HG02610 (cell line): ENCODE data around the gene FCAMR.
"Not testable (repeated sequence)": the region's sequence is repeated elsewhere in the genome, so short reads cannot be mapped to it uniquely, and the experiment has no call there.

Source experiments
- ATAC-seq: cut with Tn5 transposase; IDR thresholded peaks from one replicate; pipeline ENCODE4 v1.9.1; 2021; ENCODE audit warnings: mild to moderate bottlenecking, moderate library complexity; ENCODE audit not compliant: unreplicated experiment

FCAMR gene

DNA sequence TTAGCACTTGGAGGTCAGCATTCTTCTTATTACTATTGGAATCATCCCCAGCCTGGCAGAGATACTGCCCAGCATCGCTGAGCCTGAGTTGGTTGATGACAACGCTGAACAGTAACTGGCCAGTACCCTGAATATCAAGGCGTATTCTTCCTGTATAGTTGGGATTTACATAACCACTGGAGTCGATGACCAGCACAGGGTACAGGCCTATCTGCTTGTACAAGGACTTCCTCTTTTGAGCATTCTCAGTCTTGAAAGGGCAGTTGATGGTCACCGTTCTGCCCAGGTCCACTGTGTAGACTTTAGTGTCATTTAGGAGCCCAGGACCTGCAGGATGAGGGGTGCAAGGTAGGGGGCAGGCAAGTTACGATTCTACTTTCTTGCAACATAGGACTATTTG lies 32.8 kb downstream of the FCAMR start:
- ATAC-seq: no peak

DNA sequence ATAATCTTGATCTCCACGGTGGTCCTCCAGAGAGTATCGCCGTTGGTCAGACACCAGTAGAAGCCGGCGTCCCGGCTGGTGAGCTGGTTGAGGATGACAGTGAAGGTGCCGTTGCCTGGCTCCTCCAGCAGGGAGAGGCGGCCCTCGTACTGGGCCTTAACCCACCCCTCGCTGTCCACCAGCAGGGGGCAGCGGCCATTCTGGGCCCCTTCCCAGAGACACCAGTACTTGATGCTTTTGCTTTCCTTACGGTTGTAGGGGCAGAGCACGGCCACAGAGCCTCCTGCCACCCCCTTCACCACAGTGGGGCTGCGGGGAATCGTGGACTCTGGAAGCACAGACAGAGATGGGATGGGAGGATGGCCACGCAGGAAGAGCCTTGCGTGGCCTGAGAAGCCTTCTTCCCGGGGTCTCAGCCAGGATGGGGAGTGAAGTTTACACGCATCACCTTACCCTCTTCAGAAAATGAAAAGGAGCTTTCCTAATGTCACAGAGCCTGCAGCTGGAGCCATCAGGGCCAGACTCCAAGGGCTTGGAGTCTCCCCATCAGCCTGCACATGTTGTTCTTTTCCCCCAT lies 34.7 kb downstream of the FCAMR start:
- no peak for ATAC-seq

- ATAC-seq: no peak
These were observed 36.8 kb downstream of the FCAMR start for GRCh38 chr1:206933333-206933945.

- ATAC-seq: no peak
These were observed 38.1 kb downstream of the FCAMR start for GRCh38 chr1:206932177-206932576.

DNA sequence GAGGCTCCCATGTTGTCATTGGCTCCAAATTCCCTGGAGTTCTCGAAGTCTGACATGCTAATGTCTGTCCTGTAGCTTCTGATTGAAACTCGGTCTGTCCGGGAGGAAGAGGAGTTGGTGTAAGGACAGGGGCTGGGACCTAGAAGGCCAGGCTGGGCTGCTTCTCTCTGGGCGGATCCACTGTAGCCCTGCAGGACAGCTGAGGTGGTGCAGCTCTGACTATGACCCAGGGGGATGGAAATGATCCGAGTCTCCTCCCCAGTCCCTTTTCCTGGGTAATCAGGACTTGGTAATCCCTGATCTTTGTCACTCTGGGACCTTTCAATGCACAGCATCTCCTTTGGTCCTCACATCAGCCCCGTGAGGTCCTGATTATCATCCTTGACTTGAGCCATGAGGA lies 38.6 kb downstream of the FCAMR start:
- ATAC-seq: no peak

- peak; percentile 79 for ATAC-seq
These were observed 40.0 kb downstream of the FCAMR start for GRCh38 chr1:206930210-206930798.

GRCh38 chr1:206929524-206929923 lies 40.7 kb downstream of the FCAMR start:
- ATAC-seq: no peak

DNA sequence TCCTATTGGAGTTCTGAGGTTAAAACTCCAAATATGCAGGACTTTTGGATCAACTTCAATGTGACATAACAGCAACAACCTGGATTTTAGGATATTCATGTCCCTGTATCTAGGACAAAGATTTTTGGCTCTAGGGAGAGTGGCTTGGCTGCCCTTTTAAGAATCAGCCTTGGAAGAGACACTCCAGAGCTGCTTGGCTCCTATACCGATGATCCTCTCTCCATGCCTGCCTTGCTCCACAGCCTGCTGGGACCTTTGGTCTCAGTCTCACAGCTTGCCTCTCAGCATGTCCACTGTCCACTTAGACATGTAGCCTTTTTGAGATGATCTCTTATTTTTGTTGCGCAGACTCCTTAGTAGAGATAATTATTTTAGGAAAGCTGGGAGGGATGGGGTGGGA lies 44.0 kb downstream of the FCAMR start:
- ATAC-seq: no peak

GRCh38 chr1:206925106-206925736 lies 45.0 kb downstream of the FCAMR start:
- peak; percentile 49 for ATAC-seq

DNA sequence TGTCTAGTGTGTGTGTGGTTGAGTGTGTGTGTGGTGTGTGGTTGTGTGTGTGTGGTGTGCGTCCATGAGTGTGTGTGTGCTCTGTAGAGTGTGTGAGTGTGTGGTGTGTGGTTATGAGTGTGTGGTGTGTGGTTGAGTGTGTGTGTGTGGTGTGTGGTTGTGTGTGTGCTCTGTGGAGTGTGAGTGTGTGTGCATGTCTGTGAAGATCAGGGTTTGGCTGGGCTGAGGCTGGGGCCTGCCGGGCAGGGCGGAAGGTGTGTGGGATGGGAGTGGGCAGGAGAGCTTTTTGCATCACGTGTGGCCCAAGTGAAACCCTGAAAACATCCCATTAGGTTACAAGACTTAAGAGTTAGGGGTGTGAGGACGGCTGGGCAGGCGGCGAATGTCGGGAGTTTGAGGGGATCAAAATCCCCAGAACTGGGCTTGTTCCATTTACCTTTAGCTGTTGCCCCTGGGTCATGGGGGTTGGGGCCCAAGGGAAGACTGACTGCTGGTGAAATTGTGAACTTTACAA lies 45.6 kb downstream of the FCAMR start:
- peak; percentile 26 for ATAC-seq

GRCh38 chr1:206923961-206924557 lies 46.2 kb downstream of the FCAMR start:
- not testable (repeated sequence) for ATAC-seq

GRCh38 chr1:206923009-206923960 lies 47.0 kb downstream of the FCAMR start:
- peak; percentile 45 for ATAC-seq

DNA sequence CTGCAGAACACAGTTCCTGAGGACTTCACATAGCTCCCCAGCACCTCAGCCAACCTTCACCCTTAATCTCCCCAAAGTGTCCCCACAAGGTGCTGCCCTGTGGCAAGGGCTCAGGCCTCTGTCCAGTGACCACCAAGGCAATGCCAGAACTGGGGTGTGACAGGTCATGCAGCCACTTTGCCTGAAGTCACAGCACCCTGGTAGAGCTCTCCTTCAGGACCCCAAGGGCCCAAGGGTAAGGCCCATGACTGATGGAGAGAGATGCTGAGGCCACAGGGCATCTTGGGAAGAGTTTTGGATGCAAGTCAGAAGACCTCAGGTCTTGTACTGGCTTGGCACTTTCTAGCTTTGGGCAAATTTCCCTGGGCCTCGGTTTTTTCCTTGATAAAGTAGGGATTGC lies 47.7 kb downstream of the FCAMR start:
- no peak for ATAC-seq

GRCh38 chr1:206921772-206922265 lies 48.4 kb downstream of the FCAMR start, which contains the start of gene FCMR:
Gene FCMR (minus strand): TSS chr1:206921941. CDS start chr1:206921854, 87 bp downstream.
- no peak for ATAC-seq

GRCh38 chr1:206918076-206918475 lies 52.2 kb downstream of the FCAMR start:
- no peak for ATAC-seq

DNA sequence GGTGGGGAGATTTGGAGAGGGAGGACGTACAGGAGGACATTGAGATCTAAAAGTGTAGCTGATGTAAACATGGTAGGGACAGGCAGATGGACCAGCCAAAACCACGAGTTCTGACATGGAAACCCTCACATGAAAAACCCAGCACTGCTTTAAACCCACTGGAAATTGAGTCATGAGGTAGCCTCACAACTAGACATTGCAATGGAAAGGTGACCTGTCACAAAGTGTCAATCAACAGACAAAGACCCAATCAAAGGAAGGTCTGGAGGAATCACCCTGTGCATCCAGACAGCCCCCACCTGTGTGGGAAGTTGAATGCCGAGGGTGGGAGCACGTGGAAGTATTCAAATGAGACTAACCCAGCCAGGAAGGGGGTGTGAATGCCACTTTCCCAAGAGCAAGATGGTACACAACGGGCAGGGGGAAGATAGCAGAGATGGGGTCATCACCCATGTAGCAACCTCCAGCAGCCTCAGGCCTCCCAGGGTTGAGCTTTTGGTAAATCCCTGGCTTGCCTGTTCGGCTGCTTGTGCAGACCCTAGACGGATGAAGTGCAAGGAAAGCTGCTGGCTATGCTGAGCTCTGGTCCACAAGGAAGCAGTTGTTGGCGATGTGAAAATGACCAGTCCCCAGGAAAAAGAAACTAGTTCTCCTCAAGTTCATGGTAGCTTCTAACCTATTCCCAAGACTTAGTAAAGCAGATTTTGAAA lies 54.1 kb downstream of the FCAMR start:
- no peak for ATAC-seq

GRCh38 chr1:206915030-206915735 lies 55.1 kb downstream of the FCAMR start:
- no peak for ATAC-seq

- no peak for ATAC-seq
These were observed 56.3 kb downstream of the FCAMR start for GRCh38 chr1:206913766-206914537.
